ENCODE data around the gene PRTN3.

GRCh38 chr19:814152-815078 is 26.4 kb upstream of the PRTN3 start:
- TF ChIP-seq CTCF (IDR thresholded peaks at IDR 0.05) (no peak), POLR2AphosphoS5 (IDR thresholded peaks at IDR 0.05) (no peak), POLR2A (IDR thresholded peaks at IDR 0.05) (no peak)

Data from upper lobe of left lung (tissue), 4 donors.